ENCODE data around the gene NAV2.

The NAV2 gene

GRCh38 chr11:20050551-20051333, 338.1 kb downstream of the NAV2 start:
- in situ Hi-C loops (cut with HindIII; ENCODE audit: low pct_ligation_motif_present, low pct_unique_long_range_greater_than_20kb, low sequenced_read_pairs): no loop called here
- DNase-seq: no peak

GRCh38 chr11:20051469-20052399, 339.1 kb downstream of the NAV2 start:
- in situ Hi-C loops (cut with HindIII; ENCODE audit: low pct_ligation_motif_present, low pct_unique_long_range_greater_than_20kb, low sequenced_read_pairs): no loop called here
- DNase-seq: no peak

GRCh38 chr11:20053572-20053971, 340.9 kb downstream of the NAV2 start:
- in situ Hi-C loops (cut with HindIII; ENCODE audit: low pct_ligation_motif_present, low pct_unique_long_range_greater_than_20kb, low sequenced_read_pairs): no loop called here
- DNase-seq: no peak

- in situ Hi-C loops (cut with HindIII; ENCODE audit: low pct_ligation_motif_present, low pct_unique_long_range_greater_than_20kb, low sequenced_read_pairs): no loop called here
- DNase-seq: no peak
These were observed 341.9 kb downstream of the NAV2 start for GRCh38 chr11:20054584-20054983.

GRCh38 chr11:20055312-20055711, 342.7 kb downstream of the NAV2 start:
- in situ Hi-C loops (cut with HindIII; ENCODE audit: low pct_ligation_motif_present, low pct_unique_long_range_greater_than_20kb, low sequenced_read_pairs): no loop called here
- no peak for DNase-seq

- in situ Hi-C loops (cut with HindIII; ENCODE audit: low pct_ligation_motif_present, low pct_unique_long_range_greater_than_20kb, low sequenced_read_pairs): no loop called here
- no peak for DNase-seq
These were observed 343.7 kb downstream of the NAV2 start for GRCh38 chr11:20056109-20056949.

- in situ Hi-C loops (cut with HindIII; ENCODE audit: low pct_ligation_motif_present, low pct_unique_long_range_greater_than_20kb, low sequenced_read_pairs): no loop called here
- no peak for DNase-seq
These were observed 344.6 kb downstream of the NAV2 start for GRCh38 chr11:20056950-20057943.

GRCh38 chr11:20058749-20059458, 346.3 kb downstream of the NAV2 start:
- in situ Hi-C loops (cut with HindIII; ENCODE audit: low pct_ligation_motif_present, low pct_unique_long_range_greater_than_20kb, low sequenced_read_pairs): no loop called here
- no peak for DNase-seq

- in situ Hi-C loops (cut with HindIII; ENCODE audit: low pct_ligation_motif_present, low pct_unique_long_range_greater_than_20kb, low sequenced_read_pairs): no loop called here
- no peak for DNase-seq
These were observed 347.0 kb downstream of the NAV2 start for GRCh38 chr11:20059587-20060021.

- in situ Hi-C loops (cut with HindIII; ENCODE audit: low pct_ligation_motif_present, low pct_unique_long_range_greater_than_20kb, low sequenced_read_pairs): no loop called here
These were observed 347.5 kb downstream of the NAV2 start for GRCh38 chr11:20060181-20060580.

GRCh38 chr11:20060647-20061205, 348.1 kb downstream of the NAV2 start:
- no peak for DNase-seq
- in situ Hi-C loops (cut with HindIII; ENCODE audit: low pct_ligation_motif_present, low pct_unique_long_range_greater_than_20kb, low sequenced_read_pairs): no loop called here

More at GRCh38 chr11:20060181-20060580, 347.5 kb downstream of the NAV2 start:
- no peak for DNase-seq

- no peak for DNase-seq
- in situ Hi-C loops (cut with HindIII; ENCODE audit: low pct_ligation_motif_present, low pct_unique_long_range_greater_than_20kb, low sequenced_read_pairs): no loop called here
These were observed 349.1 kb downstream of the NAV2 start for GRCh38 chr11:20061776-20062175.

- in situ Hi-C loops (cut with HindIII; ENCODE audit: low pct_ligation_motif_present, low pct_unique_long_range_greater_than_20kb, low sequenced_read_pairs): no loop called here
- DNase-seq: no peak
These were observed 352.3 kb downstream of the NAV2 start for GRCh38 chr11:20064961-20065405.

- no peak for DNase-seq
- in situ Hi-C loops (cut with HindIII; ENCODE audit: low pct_ligation_motif_present, low pct_unique_long_range_greater_than_20kb, low sequenced_read_pairs): no loop called here
These were observed 352.8 kb downstream of the NAV2 start for GRCh38 chr11:20065406-20065805.

GRCh38 chr11:20066013-20066782, 353.6 kb downstream of the NAV2 start:
- in situ Hi-C loops (cut with HindIII; ENCODE audit: low pct_ligation_motif_present, low pct_unique_long_range_greater_than_20kb, low sequenced_read_pairs): no loop called here
- DNase-seq: no peak

GRCh38 chr11:20066783-20067156, 354.1 kb downstream of the NAV2 start:
- DNase-seq: no peak
- in situ Hi-C loops (cut with HindIII; ENCODE audit: low pct_ligation_motif_present, low pct_unique_long_range_greater_than_20kb, low sequenced_read_pairs): no loop called here

Measured in ACHN (cell line).